ENCODE measurements around the gene PVR. TPM values are rescaled to one million over a fixed set of nuclear protein-coding genes. Genes with fewer than 3 reads are reported as not detected.

PVR gene
- polyA plus RNA-seq, 1 of the 3 experiments (the other 2 are of a cell fraction) = 90.8 TPM

DNA sequence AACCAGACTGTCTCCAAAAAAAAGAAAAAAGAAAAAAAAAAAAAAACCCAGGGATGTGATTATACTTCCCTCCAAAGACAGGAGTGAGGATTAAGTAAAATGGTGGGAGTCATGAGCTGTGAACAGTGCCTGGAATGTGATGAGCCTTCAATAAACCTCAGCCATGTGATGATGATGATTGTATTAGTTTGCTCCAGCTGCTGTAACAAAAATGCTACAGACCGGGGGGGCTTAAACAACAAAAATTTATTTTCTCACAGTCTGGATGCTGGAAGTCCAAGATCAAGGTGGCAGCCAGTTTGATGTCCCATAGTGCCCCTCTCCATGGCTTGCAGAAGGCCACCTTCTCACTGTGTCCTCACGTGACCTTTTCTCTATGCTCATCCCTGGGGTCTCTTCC lies 8.9 kb upstream of the PVR start:
- H3K36me3 ChIP-seq (replicated peaks in 1 of 2; ENCODE audit: control insufficient read depth in 1 of 2, insufficient read depth in 2 of 2, low read length in 1 of 2) = peaks cover 0 to 5% of the 10 kb centered on the region in 2 experiments
- no peaks in the 10 kb centered on the region for H3K27me3 ChIP-seq (ENCODE audit: insufficient read depth)
- H3K9me3 ChIP-seq = no peaks in the 10 kb centered on the region
- no peak overlapping the region for H2AFZ ChIP-seq (ENCODE audit: low read depth)
- no peaks in the 10 kb centered on the region for H4K20me1 ChIP-seq (ENCODE audit: insufficient read depth)
- H3K4me1 ChIP-seq (ENCODE audit: control insufficient read depth in 1 of 2, insufficient read depth in 2 of 2, low read depth in 1 of 2, low read length in 1 of 2) = peaks cover 0 to 8% of the 10 kb centered on the region in 2 experiments; a peak in 2 of 4 replicates
- WGBS (ENCODE audit: low lambda C conversion rate) = 61% methylated on average over 2 of the region's 2 CpGs
- no peak overlapping the region for H3K27ac ChIP-seq (ENCODE audit: low read depth in 2 of 2, low read length in 1 of 2)
- H3F3A ChIP-seq (replicated peaks; ENCODE audit: insufficient read depth) = peaks cover 6% of the 10 kb centered on the region
- no peak overlapping the region for H3K4me2 ChIP-seq
- no peak overlapping the region for H3K4me3 ChIP-seq (ENCODE audit: low read depth in 2 of 2, low read length in 1 of 2)
- no peaks in the 10 kb centered on the region for H3K79me2 ChIP-seq (ENCODE audit: insufficient read depth)
- no peak for TF ChIP-seq MXI1 (IDR thresholded peaks at IDR 0.05; ENCODE audit: low read depth, low read length)
- no peak for TF ChIP-seq MEF2A (IDR thresholded peaks at IDR 0.05; ENCODE audit: borderline replicate concordance, low read depth)
- TF ChIP-seq FOXM1 (IDR thresholded peaks at IDR 0.05; ENCODE audit: low read depth) = no peak
- DNase-seq = no peak
- ChIA-PET CTCF (interaction anchor here (2.4 kb wide), 1 partner anchor 64 kb away, joined by 13 read pairs; no protein-coding TSS in a partner anchor), POLR2A (no interaction called here)
- H3K9me2 ChIP-seq = no peaks in the 10 kb centered on the region
- no peak overlapping the region for H3K9ac ChIP-seq

DNA sequence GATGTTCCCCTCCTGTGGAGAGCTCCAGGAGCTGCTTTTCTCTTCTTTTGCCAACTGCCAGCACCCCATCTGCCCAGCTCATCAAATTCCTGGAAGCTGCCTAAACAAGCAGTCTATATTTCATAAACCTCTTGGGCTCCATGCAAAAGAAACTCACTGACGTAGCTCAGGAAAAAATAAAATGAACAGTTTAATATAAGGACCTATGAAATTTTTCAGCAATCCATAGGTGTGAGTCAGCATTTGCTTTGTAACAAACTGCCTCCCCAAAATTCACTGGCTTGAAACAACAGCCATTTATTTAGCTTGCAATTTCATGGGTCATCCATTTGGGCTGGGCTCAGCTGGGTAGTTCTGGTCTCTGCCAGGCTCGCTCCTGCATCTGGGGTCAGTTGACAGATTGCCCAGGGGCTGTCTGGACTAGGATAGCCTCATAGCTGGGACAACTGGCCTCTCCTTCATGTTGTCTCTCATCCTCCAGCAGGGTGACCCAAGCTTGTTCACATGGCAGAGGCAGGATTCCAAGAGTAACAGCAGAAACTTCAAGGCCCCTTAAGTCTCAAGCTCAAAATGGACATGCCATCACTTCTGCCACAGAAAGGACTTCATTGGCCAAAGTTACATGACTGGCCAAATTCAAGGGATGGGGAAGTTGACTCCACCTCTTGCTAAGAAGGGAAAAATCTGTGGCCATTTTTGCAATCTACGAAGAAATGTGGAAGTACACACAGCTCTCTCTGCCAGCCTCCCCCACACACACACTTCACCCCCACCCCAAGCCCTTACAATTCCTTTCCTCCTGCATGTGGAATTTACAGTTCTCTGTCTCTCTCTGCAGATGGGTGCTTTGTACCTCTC lies 7.9 kb upstream of the PVR start:
- Histone ChIP-seq H3K36me3 (replicated peaks in 1 of 2; ENCODE audit: control insufficient read depth in 1 of 2, insufficient read depth in 2 of 2, low read length in 1 of 2) (peaks cover 0 to 5% of the 10 kb centered on the region in 2 experiments), H3K27ac (ENCODE audit: low read depth in 2 of 2, low read length in 1 of 2) (0 out of 4 replicates have a peak overlapping the region, but pooled peaks of 1 of the 2 experiments have one; percentile 21), H3K4me2 (no peak overlapping the region), H3K79me2 (ENCODE audit: insufficient read depth) (no peaks in the 10 kb centered on the region), H3K9ac (no peak overlapping the region), H3K27me3 (ENCODE audit: insufficient read depth) (no peaks in the 10 kb centered on the region), H3F3A (replicated peaks; ENCODE audit: insufficient read depth) (peaks cover 6% of the 10 kb centered on the region), H2AFZ (ENCODE audit: low read depth) (no peak overlapping the region), H3K9me2 (no peaks in the 10 kb centered on the region), H3K4me3 (ENCODE audit: low read depth in 2 of 2, low read length in 1 of 2) (no peak overlapping the region), H4K20me1 (ENCODE audit: insufficient read depth) (no peaks in the 10 kb centered on the region), H3K9me3 (no peaks in the 10 kb centered on the region), H3K4me1 (ENCODE audit: control insufficient read depth in 1 of 2, insufficient read depth in 2 of 2, low read depth in 1 of 2, low read length in 1 of 2) (peaks cover 0 to 8% of the 10 kb centered on the region in 2 experiments; a peak in 2 of 4 replicates)
- DNase-seq = no peak
- 91% methylated on average over 2 of the region's 3 CpGs for WGBS (ENCODE audit: low lambda C conversion rate)
- ChIA-PET CTCF (interaction anchor here (1.3 to 2.4 kb wide), 2 partner anchors 14 to 65 kb away, joined by 3 to 13 read pairs; no protein-coding TSS in a partner anchor), POLR2A (interaction anchor here (0.6 kb wide), 1 partner anchor 360 kb away, joined by 3 read pairs; no protein-coding TSS in a partner anchor)
- no peak for TF ChIP-seq RXRA (IDR thresholded peaks at IDR 0.05; ENCODE audit: borderline replicate concordance, low read depth)
- TF ChIP-seq MXI1 (IDR thresholded peaks at IDR 0.05; ENCODE audit: low read depth, low read length) = no peak
- TF ChIP-seq SIN3A (IDR thresholded peaks at IDR 0.05; ENCODE audit: borderline replicate concordance, low read depth, low read length) = no peak
- TF ChIP-seq SMC3 (IDR thresholded peaks at IDR 0.05; ENCODE audit: low read depth, low read length) = no peak
- TF ChIP-seq POLR2AphosphoS5 (IDR thresholded peaks at IDR 0.05; ENCODE audit: low read depth, low read length) = no peak
- no peak for TF ChIP-seq ELF1 (IDR thresholded peaks at IDR 0.05)
- no peak for TF ChIP-seq NFIC (IDR thresholded peaks at IDR 0.05; ENCODE audit: borderline replicate concordance)
- TF ChIP-seq NRF1 (IDR thresholded peaks at IDR 0.05; ENCODE audit: low read depth, low read length) = no peak
- TF ChIP-seq TEAD4 (IDR thresholded peaks at IDR 0.05; ENCODE audit: borderline replicate concordance, insufficient read depth) = no peak
- no peak for TF ChIP-seq FOSL2 (IDR thresholded peaks at IDR 0.05; ENCODE audit: borderline replicate concordance, low read depth)
- TF ChIP-seq GATA2 (CRISPR knock-in tag; IDR thresholded peaks at IDR 0.05) = no peak
- TF ChIP-seq, protein P1, sequence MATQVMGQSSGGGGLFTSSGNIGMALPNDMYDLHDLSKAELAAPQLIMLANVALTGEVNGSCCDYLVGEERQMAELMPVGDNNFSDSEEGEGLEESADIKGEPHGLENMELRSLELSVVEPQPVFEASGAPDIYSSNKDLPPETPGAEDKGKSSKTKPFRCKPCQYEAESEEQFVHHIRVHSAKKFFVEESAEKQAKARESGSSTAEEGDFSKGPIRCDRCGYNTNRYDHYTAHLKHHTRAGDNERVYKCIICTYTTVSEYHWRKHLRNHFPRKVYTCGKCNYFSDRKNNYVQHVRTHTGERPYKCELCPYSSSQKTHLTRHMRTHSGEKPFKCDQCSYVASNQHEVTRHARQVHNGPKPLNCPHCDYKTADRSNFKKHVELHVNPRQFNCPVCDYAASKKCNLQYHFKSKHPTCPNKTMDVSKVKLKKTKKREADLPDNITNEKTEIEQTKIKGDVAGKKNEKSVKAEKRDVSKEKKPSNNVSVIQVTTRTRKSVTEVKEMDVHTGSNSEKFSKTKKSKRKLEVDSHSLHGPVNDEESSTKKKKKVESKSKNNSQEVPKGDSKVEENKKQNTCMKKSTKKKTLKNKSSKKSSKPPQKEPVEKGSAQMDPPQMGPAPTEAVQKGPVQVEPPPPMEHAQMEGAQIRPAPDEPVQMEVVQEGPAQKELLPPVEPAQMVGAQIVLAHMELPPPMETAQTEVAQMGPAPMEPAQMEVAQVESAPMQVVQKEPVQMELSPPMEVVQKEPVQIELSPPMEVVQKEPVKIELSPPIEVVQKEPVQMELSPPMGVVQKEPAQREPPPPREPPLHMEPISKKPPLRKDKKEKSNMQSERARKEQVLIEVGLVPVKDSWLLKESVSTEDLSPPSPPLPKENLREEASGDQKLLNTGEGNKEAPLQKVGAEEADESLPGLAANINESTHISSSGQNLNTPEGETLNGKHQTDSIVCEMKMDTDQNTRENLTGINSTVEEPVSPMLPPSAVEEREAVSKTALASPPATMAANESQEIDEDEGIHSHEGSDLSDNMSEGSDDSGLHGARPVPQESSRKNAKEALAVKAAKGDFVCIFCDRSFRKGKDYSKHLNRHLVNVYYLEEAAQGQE (IDR thresholded peaks at IDR 0.05; ENCODE audit: low read depth, low read length) = no peak
- no peak for TF ChIP-seq JUND (IDR thresholded peaks at IDR 0.05)
- TF ChIP-seq, protein P2, sequence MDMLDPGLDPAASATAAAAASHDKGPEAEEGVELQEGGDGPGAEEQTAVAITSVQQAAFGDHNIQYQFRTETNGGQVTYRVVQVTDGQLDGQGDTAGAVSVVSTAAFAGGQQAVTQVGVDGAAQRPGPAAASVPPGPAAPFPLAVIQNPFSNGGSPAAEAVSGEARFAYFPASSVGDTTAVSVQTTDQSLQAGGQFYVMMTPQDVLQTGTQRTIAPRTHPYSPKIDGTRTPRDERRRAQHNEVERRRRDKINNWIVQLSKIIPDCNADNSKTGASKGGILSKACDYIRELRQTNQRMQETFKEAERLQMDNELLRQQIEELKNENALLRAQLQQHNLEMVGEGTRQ (IDR thresholded peaks at IDR 0.05; ENCODE audit: borderline replicate concordance, low read depth, low read length) = no peak
- no peak for TF ChIP-seq FOXM1 (IDR thresholded peaks at IDR 0.05; ENCODE audit: low read depth)
- TF ChIP-seq FOXJ3 (CRISPR knock-in tag; IDR thresholded peaks at IDR 0.05) = no peak
- TF ChIP-seq, protein P3, sequence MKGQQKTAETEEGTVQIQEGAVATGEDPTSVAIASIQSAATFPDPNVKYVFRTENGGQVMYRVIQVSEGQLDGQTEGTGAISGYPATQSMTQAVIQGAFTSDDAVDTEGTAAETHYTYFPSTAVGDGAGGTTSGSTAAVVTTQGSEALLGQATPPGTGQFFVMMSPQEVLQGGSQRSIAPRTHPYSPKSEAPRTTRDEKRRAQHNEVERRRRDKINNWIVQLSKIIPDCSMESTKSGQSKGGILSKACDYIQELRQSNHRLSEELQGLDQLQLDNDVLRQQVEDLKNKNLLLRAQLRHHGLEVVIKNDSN (IDR thresholded peaks at IDR 0.05; ENCODE audit: borderline replicate concordance, low read depth) = no peak
- no peak for TF ChIP-seq MEF2A (IDR thresholded peaks at IDR 0.05; ENCODE audit: borderline replicate concordance, low read depth)
- TF ChIP-seq, protein P4, sequence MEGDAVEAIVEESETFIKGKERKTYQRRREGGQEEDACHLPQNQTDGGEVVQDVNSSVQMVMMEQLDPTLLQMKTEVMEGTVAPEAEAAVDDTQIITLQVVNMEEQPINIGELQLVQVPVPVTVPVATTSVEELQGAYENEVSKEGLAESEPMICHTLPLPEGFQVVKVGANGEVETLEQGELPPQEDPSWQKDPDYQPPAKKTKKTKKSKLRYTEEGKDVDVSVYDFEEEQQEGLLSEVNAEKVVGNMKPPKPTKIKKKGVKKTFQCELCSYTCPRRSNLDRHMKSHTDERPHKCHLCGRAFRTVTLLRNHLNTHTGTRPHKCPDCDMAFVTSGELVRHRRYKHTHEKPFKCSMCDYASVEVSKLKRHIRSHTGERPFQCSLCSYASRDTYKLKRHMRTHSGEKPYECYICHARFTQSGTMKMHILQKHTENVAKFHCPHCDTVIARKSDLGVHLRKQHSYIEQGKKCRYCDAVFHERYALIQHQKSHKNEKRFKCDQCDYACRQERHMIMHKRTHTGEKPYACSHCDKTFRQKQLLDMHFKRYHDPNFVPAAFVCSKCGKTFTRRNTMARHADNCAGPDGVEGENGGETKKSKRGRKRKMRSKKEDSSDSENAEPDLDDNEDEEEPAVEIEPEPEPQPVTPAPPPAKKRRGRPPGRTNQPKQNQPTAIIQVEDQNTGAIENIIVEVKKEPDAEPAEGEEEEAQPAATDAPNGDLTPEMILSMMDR (IDR thresholded peaks at IDR 0.05) = no peak

All from SK-N-SH (cell line).